NCI-H748 (cell line): ENCODE data around the gene CCL11.
"Not testable (repeated sequence)": the region's sequence is repeated elsewhere in the genome, so short reads cannot be mapped to it uniquely, and the experiment has no call there.

Experiments
- DNase-seq: peaks from one replicate; lab custom pipeline; 2025; ENCODE audit not compliant: unreplicated experiment; lab: John Stamatoyannopoulos, UW

CCL11 gene

GRCh38 chr17:34306466-34306865 is 20.9 kb downstream of the CCL11 start:
- peak; percentile 47 for DNase-seq

DNA sequence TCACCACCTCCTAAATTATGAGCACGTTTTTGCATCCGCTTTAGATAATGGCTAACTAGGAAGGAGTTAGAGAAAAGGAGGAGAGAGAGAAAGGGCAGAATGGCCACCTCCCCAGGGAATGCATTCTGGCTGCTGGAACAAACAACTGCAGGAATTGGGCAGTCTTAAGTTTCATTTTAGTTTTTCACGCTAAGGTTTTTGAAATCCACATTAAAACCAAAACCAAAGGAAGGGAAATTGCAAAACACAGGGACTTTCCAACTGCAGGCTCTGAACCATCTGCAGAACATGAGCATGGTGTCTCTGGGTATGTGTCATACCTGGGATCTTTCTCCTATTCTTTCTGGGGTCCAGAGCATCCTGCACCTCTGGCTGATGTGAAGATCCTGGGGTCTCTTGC is 21.6 kb downstream of the CCL11 start:
- DNase-seq = no peak

GRCh38 chr17:34308371-34308770 is 22.8 kb downstream of the CCL11 start:
- DNase-seq = no peak

GRCh38 chr17:34311291-34311690 is 25.7 kb downstream of the CCL11 start:
- DNase-seq = no peak

DNA sequence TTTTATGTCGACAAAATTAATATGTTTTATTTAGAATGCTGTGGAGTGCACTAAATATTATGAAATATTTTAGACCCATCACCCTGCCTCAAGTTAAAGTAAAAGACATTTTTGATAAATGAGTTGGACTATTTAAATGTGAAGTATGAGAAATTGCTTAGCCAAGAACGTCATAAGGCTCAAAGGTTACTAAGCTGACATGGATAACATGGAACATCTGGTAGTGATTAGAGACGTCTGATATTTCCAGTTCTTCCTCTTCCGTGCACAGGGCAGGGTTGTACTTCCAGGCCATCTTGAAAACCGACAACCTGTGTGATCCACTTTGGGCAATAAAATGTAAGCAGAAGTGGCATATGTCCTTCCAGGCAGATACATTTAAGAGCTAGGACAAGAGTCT is 26.5 kb downstream of the CCL11 start:
- DNase-seq = no peak

DNA sequence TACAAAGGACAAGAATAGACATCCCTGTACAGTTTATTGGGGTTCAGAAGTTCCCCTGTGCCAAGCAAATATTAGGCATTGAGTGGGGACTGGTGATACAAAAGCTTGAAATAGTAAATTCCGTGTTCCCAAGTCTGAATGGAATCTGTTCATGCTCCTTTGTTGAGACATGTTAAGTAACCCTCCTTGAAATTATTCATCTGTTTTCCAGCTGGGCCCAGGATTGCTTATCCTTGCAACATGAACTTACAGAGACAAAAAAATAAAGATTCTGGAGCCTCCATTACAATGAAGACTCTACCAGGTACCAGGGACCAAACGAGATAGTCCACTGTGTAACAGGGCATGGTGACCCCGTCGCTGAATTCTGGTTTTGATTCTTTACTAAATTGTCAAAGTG is 27.6 kb downstream of the CCL11 start:
- DNase-seq = no peak

DNA sequence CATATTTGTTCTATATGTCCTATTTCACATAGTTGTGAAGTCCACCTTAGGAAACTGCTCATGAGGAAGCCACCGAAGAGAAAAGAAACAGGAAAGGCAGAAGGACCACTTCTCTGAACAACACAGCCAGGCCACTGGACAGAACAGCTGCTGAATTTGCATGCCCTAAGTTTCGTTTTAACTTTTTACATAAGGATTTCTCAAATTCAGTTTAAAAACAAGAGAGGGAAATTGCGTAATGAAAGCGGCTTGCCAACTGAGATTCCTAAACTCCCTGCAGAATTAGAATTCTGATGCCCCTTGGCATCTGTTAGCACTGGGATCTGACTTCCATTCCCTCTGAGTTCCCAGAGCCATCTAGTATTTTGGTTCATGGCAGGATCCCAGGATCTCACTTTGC is 28.7 kb downstream of the CCL11 start:
- no peak for DNase-seq

DNA sequence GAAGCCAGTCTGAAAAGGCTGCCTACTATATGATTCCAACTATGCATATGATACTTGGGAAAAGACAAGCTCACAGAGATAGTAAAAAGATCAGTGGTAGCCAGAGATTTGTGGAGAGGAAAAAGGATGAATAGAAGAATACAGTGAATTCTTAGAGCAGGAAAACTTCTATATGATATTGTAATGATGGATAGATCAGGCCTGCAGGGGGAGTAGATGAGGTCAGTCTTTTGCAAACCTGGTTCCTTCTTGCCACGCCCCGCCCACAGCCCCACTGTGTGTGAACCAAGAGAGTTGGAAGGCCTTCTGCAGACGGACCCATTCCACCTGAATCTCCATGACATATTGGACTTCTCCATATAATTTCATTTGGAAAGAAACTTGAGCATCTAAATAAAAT is 32.9 kb downstream of the CCL11 start:
- peak; percentile 16 for DNase-seq

DNA sequence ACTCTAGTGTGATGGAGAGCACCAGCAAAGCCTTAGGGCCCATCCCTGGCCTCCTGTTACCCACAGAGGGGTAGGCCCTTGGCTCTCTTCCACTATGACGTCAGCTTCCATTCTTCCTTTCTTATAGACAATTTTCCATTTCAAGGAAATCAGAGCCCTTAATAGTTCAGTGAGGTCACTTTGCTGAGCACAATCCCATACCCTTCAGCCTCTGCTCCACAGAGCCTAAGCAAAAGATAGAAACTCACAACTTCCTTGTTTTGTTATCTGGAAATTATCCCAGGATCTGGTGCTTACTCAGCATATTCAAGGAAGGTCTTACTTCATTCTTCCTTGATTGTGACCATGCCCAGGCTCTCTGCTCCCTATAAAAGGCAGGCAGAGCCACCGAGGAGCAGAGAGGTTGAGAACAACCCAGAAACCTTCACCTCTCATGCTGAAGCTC is 33.5 kb downstream of the CCL11 start, which contains the start of gene CCL8:
Gene CCL8, plus strand, starts transcription at position 397 of the 445 bp plus-strand sequence. CDS start 67 bp downstream, outside the sequence.
- DNase-seq = no peak

DNA sequence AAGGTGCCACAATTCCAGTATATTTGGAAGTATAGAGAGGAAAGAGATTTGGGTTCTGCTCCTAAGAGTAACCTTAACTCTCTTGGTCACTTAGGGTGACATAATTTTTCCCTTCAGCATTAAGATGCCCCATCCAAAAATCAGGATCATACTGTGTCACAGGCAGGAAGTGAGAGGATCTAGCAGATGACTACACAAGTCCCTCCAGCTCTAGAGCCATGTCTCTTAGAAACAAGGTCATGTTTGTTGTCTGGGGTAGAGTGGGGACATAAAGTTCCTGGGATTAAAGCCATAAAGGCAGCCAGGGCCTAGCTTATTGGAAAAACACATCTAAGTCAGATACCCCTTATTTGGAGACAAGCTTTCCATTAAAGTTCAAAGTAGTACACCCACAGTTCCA is 36.4 kb downstream of the CCL11 start:
- no peak for DNase-seq

DNA sequence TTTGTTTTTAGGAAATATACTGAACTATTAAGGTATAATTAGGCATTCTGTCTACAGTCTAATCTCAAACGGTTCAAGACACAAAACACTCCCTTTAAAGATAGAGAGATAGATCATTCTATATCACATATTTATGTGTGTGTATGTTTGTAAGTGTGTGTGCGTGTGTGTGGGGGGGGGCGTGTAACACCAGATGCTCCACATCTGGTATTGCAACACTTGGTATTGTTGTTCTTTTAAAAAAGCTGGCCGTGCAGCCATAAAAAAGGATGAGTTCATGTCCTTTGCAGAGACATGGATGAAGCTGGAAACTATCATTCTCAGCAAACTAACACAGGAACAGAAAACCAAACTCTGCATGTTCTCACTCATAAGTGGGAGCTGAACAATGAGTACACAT is 42.0 kb downstream of the CCL11 start:
- not testable (repeated sequence) for DNase-seq

- no peak for DNase-seq
Measured at GRCh38 chr17:34337701-34338100, 52.2 kb downstream of the CCL11 start.
